Measurements from ENCODE around the gene MYO1G. TPM values are rescaled to one million over a fixed set of nuclear protein-coding genes. Genes with fewer than 3 reads are reported as not detected.
A peak's percentile ranks its signal among the peaks of the same experiment; 100 is the strongest.

Gene MYO1G
- total RNA-seq, 2 experiments from 2014 or later = 391 to 406 TPM

- H3K27me3 Mint-ChIP-seq (ENCODE audit: low read depth) = no peaks in the 10 kb centered on the region
- no peak for DNase-seq
- no peak overlapping the region for H3K27ac Mint-ChIP-seq
- H3K9me3 Mint-ChIP-seq = no peaks in the 10 kb centered on the region
- intact Hi-C loops (cut with micrococcal nuclease) = no loop called here
- no peak overlapping the region for H3K4me3 Mint-ChIP-seq
- CTCF ChIA-PET = interaction anchor here (0.6 to 0.9 kb wide), 2 partner anchors 90 to 139 kb away, joined by 3 read pairs; no protein-coding TSS in a partner anchor
- H3K4me1 Mint-ChIP-seq (ENCODE audit: low read depth) = peaks cover 32% of the 10 kb centered on the region
- H3K36me3 Mint-ChIP-seq (ENCODE audit: low read depth) = peaks cover 32% of the 10 kb centered on the region
These were observed 36.5 kb upstream of the MYO1G start for GRCh38 chr7:45015313-45015712.

GRCh38 chr7:45013465-45013967 lies 34.7 kb upstream of the MYO1G start:
- no peak overlapping the region for H3K4me3 Mint-ChIP-seq
- no peak overlapping the region for H3K27ac Mint-ChIP-seq
- peaks cover 33% of the 10 kb centered on the region for H3K4me1 Mint-ChIP-seq (ENCODE audit: low read depth)
- H3K9me3 Mint-ChIP-seq = no peaks in the 10 kb centered on the region
- intact Hi-C loops (cut with micrococcal nuclease) = no loop called here
- peaks cover 38% of the 10 kb centered on the region for H3K36me3 Mint-ChIP-seq (ENCODE audit: low read depth)
- DNase-seq = no peak
- CTCF ChIA-PET = interaction anchor here (1.1 kb wide), 1 partner anchor 24 kb away, joined by 3 read pairs; no protein-coding TSS in a partner anchor
- no peaks in the 10 kb centered on the region for H3K27me3 Mint-ChIP-seq (ENCODE audit: low read depth)

DNA sequence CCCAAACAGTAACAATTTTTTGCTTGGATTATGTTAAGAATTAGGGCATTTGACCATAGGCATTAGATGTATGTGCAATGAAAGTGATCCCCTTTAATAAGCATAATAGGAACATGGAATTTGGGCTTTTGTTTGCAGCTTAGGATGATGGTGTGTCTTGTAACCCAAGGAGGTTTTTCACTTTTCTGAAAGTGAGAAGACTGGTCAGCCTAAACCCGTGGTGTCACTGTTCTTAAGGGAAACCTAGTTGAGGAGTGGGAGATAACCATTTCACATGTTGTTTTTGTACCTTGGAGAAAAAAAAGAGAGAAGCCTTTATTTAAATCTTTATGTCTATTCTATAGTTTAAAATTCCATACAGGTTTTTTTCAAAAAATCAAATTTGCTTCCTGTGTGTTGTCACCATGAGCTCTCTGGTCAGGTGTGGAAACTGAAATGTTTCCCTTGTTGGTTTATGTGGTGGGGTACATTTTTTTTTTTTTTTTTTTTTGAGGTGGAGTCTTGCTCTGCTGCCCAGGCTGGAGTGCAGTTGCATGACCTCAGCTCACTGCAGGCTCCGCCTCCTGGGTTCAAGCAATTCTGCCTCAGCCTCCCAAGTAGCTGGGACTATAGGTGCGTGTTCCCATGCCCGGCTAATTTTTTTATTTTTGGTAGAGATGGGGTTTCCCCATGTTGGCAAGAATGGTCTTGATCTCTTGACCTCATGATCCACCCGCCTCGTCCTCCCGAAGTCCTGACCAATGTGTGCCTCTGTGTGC lies 28.9 kb upstream of the MYO1G start:
- no peaks in the 10 kb centered on the region for H3K27me3 Mint-ChIP-seq (ENCODE audit: low read depth)
- no peak overlapping the region for H3K4me3 Mint-ChIP-seq
- H3K36me3 Mint-ChIP-seq (ENCODE audit: low read depth) = peaks cover 35% of the 10 kb centered on the region

DNA sequence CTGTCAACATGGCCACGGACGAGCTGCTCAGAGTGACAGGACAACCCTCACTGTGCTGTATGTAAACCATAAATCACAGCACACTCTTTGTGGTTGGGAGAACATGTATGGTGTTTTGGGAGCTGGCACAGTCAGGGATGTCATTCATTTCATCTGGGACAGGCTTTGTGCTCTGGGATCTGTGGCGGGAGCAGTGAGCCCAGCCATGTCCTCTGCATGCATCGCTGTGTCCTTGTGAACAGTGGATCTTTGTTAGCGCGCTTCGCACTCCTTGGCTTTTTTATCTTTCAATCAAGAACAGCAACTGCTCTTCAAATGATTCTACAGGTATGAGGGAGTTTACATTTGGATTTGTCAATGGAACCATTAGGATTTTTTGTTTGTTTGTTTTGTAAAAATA lies 28.3 kb upstream of the MYO1G start:
- no peak for DNase-seq
- H3K27me3 Mint-ChIP-seq (ENCODE audit: low read depth) = no peaks in the 10 kb centered on the region
- no peak overlapping the region for H3K27ac Mint-ChIP-seq
- CTCF ChIA-PET = interaction anchor here (1.1 kb wide), 1 partner anchor 14 kb away, joined by 5 read pairs; no protein-coding TSS in a partner anchor
- H3K4me1 Mint-ChIP-seq (ENCODE audit: low read depth) = peaks cover 45% of the 10 kb centered on the region
- intact Hi-C loops (cut with micrococcal nuclease) = no loop called here
- no peaks in the 10 kb centered on the region for H3K9me3 Mint-ChIP-seq
- H3K36me3 Mint-ChIP-seq (ENCODE audit: low read depth) = peaks cover 32% of the 10 kb centered on the region
- no peak overlapping the region for H3K4me3 Mint-ChIP-seq

More for the DNA sequence above, 28.9 kb upstream of the MYO1G start:
- peaks cover 47% of the 10 kb centered on the region for H3K4me1 Mint-ChIP-seq (ENCODE audit: low read depth)
- CTCF ChIA-PET = interaction anchor here (1.1 kb wide), 1 partner anchor 14 kb away, joined by 5 read pairs; no protein-coding TSS in a partner anchor
- no peak overlapping the region for H3K27ac Mint-ChIP-seq
- no peak for DNase-seq
- intact Hi-C loops (cut with micrococcal nuclease) = no loop called here
- no peaks in the 10 kb centered on the region for H3K9me3 Mint-ChIP-seq

GRCh38 chr7:45003789-45004188 lies 25.0 kb upstream of the MYO1G start:
- Mint-ChIP-seq H3K9me3 (no peaks in the 10 kb centered on the region), H3K27ac (no peak overlapping the region), H3K4me1 (ENCODE audit: low read depth) (peaks cover 49% of the 10 kb centered on the region), H3K4me3 (no peak overlapping the region), H3K36me3 (ENCODE audit: low read depth) (peaks cover 30% of the 10 kb centered on the region), H3K27me3 (ENCODE audit: low read depth) (no peaks in the 10 kb centered on the region)
- DNase-seq = no peak
- intact Hi-C loops (cut with micrococcal nuclease) = no loop called here
- CTCF ChIA-PET = interaction anchor here (0.9 to 3.1 kb wide), 5 partner anchors 17 to 206 kb away, joined by 3 to 18 read pairs (median 3); no protein-coding TSS in a partner anchor

DNA sequence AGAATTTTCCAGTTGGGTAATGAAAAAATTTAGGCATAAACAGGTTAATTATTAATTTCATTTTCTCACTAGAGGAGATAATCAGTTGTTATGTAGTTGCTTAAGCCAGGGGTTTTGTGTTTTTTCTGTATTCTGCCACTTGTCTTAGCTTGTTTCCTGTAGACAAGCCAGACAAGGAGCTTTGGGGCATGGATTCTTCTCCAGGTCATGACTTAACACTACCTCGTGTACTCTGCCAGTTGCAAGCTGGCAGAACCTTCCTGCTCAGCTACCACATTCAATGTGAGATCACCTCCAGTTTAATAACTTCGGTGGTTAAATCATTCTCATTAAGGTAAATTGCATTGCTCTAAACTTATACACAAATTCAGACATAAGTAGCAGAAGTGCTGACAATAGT lies 23.0 kb upstream of the MYO1G start:
- H3K27ac Mint-ChIP-seq = peak overlapping the region; percentile 96
- peak overlapping the region; percentile 88 for H3K4me3 Mint-ChIP-seq
- peaks cover 25% of the 10 kb centered on the region for H3K36me3 Mint-ChIP-seq (ENCODE audit: low read depth)
- intact Hi-C loops (cut with micrococcal nuclease) = loop anchor here (1.0 kb wide), 6 partner anchors 23 to 364 kb away; partner anchors contain the start of genes H2AZ2, MYO1G and TBRG4
- DNase-seq = no peak
- no peaks in the 10 kb centered on the region for H3K9me3 Mint-ChIP-seq
- peaks cover 43% of the 10 kb centered on the region for H3K4me1 Mint-ChIP-seq (ENCODE audit: low read depth)
- no peaks in the 10 kb centered on the region for H3K27me3 Mint-ChIP-seq (ENCODE audit: low read depth)
- CTCF ChIA-PET = interaction anchor here (0.6 to 3.1 kb wide), 13 partner anchors 8 to 183 kb away, joined by 3 to 22 read pairs (median 4); no protein-coding TSS in a partner anchor

DNA sequence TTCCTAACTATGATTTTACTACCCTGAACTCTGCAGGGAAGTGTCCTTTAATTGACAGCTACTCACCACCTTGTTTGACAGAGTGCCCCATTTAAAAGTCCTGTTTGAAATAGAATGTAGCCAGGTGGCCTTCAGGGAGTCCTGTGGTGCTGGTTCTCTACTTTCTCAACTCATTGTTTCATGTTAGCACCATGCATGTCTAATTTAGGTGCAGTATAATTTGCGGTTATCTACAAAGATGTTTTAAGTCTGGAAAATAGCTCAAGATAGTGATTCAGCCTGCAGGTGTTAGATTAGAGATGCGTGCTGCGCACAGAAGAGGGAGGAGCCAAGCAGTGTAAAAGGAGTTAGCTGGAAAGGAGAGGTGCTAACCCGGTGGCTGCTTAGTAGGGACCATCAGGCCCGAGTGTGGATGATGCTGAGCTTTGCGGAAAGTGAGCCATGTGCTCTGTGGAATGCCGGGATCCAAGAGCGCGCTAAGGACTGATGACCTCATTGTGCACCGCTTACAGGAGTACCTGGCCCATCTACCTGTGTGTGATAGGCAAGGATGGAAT lies 22.4 kb upstream of the MYO1G start:
- CTCF ChIA-PET = interaction anchor here (0.6 to 3.1 kb wide), 15 partner anchors 9 to 182 kb away, joined by 3 to 22 read pairs (median 4); no protein-coding TSS in a partner anchor
- Mint-ChIP-seq H3K27ac (peak overlapping the region; percentile 96), H3K36me3 (ENCODE audit: low read depth) (peaks cover 25% of the 10 kb centered on the region), H3K9me3 (no peaks in the 10 kb centered on the region), H3K27me3 (ENCODE audit: low read depth) (no peaks in the 10 kb centered on the region), H3K4me3 (peak overlapping the region; percentile 88), H3K4me1 (ENCODE audit: low read depth) (peaks cover 48% of the 10 kb centered on the region)
- peak; percentile 88 for DNase-seq
- intact Hi-C loops (cut with micrococcal nuclease) = loop anchor here (1.0 kb wide), 6 partner anchors 22 to 363 kb away; partner anchors contain the start of genes H2AZ2, MYO1G and TBRG4

- Mint-ChIP-seq H3K36me3 (ENCODE audit: low read depth) (peaks cover 19% of the 10 kb centered on the region), H3K4me1 (ENCODE audit: low read depth) (peaks cover 50% of the 10 kb centered on the region), H3K4me3 (peak within 1 kb of the TSS; percentile 88), H3K9me3 (no peaks in the 10 kb centered on the region), H3K27ac (peak within 1 kb of the TSS; percentile 96), H3K27me3 (ENCODE audit: low read depth) (no peaks in the 10 kb centered on the region)
- CTCF ChIA-PET = interaction anchor here (0.6 to 3.1 kb wide), 13 partner anchors 9 to 142 kb away, joined by 3 to 22 read pairs (median 4); no protein-coding TSS in a partner anchor
- no peak for DNase-seq
- intact Hi-C loops (cut with micrococcal nuclease) = loop anchor here (1.0 kb wide), 7 partner anchors 21 to 394 kb away; partner anchors contain the start of genes H2AZ2, MYO1G, OGDH and TBRG4
These were observed 21.5 kb upstream of the MYO1G start, which contains the start of gene CCM2 for GRCh38 chr7:45000093-45001032. Gene CCM2 (plus strand): TSS chr7:45000201. CDS start chr7:45000334, 133 bp downstream.

DNA sequence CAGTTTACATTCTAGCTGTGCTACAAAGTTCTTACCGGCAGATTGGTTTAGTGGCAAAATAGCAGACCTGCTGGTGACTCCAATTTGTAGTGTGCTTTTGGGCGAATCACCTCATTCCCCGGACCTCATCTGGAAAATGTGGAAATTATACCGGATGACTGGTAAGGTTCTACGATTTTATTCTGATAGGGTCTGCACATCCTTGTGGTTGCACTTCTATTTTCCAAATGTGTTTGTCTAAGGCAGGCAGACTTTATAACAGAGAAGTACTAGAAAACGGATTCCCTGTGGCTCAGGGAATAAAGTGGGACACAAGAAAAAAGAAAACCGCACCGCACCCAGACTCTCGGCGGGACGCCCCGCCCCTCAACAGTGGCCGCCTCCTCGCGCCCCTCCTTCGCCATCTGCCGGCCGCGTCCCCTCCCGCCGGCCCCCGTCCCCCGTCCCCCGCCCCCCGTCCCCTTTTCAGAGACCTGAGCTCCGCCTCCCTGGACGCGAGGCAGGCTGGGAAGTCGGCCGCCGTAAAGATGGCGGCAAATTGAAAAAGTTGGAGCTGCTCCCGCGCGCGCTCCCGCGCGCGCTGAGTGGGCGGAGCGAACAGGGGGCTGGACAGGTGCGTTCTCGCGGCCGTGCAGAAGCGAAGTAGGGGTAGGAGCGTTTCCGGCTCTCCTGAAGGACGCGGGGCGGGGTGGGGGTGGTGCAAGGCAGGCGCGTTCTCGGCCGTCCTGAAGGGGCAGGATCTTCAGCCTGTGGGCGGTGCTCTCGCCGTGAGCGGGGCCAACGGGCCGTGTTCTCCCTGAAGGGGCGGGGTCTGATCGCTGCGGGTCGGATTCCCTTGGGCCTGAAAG lies 20.7 kb upstream of the MYO1G start:
- Mint-ChIP-seq H3K4me1 (ENCODE audit: low read depth) (peaks cover 56% of the 10 kb centered on the region), H3K9me3 (no peaks in the 10 kb centered on the region), H3K4me3 (peak overlapping the region; percentile 88), H3K27me3 (ENCODE audit: low read depth) (no peaks in the 10 kb centered on the region), H3K27ac (peak overlapping the region; percentile 94), H3K36me3 (ENCODE audit: low read depth) (peaks cover 18% of the 10 kb centered on the region)
- intact Hi-C loops (cut with micrococcal nuclease) = loop anchor here (1.0 kb wide), 7 partner anchors 13 to 417 kb away; partner anchors contain the start of genes OGDH, PPIA, PURB and TMED4
- CTCF ChIA-PET = interaction anchor here (0.6 to 1.1 kb wide), 6 partner anchors 9 to 95 kb away, joined by 3 to 5 read pairs (median 4); no protein-coding TSS in a partner anchor
- peak; percentile 100 for DNase-seq

DNA sequence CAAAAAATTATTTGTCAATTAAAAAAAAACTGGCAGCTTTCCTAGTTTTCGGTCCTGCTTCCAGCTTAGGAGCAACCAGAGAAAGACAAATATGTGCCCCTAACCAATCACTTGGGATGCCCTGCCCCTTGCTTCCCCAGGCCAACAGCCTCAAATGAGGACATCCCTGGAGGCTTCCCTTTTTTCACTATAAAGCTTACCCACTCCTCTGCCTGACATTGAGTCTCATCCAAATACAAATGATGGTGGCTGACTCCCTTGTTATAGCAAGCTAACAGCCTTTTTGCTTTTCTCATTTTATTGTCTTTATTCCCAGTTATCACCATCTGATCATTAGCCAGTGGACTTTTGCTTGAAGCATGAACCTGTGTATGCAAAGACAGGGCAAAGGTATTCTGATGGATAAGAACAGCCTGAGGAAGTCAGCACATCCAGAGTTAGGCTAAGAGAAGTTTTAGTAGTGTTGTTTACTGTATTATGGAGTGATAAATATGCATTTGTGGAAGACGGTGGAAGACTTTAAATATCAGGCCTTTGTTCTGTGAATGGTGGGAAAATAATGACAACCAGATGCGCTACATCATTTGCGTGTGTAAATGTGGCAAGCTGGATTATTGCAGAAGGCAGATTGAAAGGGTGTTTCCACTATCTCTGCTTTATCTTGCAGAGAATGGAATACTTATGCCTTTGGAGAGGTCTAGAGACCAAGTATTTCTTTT lies 19.5 kb upstream of the MYO1G start:
- intact Hi-C loops (cut with micrococcal nuclease) = no loop called here
- peaks cover 50% of the 10 kb centered on the region for H3K4me1 Mint-ChIP-seq (ENCODE audit: low read depth)
- no peaks in the 10 kb centered on the region for H3K9me3 Mint-ChIP-seq
- no peak for DNase-seq
- H3K27me3 Mint-ChIP-seq (ENCODE audit: low read depth) = no peaks in the 10 kb centered on the region
- peaks cover 14% of the 10 kb centered on the region for H3K36me3 Mint-ChIP-seq (ENCODE audit: low read depth)
- H3K27ac Mint-ChIP-seq = peak overlapping the region; percentile 38
- CTCF ChIA-PET = interaction anchor here (1.1 to 2.0 kb wide), 5 partner anchors 13 to 38 kb away, joined by 3 to 6 read pairs (median 4); no protein-coding TSS in a partner anchor
- peak overlapping the region; percentile 47 for H3K4me3 Mint-ChIP-seq

All from activated naive CD4-positive, alpha-beta T cell treated with anti-CD3 and anti-CD28 coated beads for 36 hours (primary cell).